ENCODE data around the gene LRRTM2.

GRCh38 chr5:138874771-138875551 lies at the start of gene LRRTM2:
- no peak for TF ChIP-seq CTCF (IDR thresholded peaks at IDR 0.05)
- TF ChIP-seq EZH2 (IDR thresholded peaks at IDR 0.05; ENCODE audit: borderline replicate concordance, insufficient read depth, low read depth, low read length, poor library complexity, severe bottlenecking) = no peak
